GM21825 (cell line): ENCODE data around the gene STOM.

Experiments used
- ATAC-seq: cut with Tn5 transposase; IDR thresholded peaks from one replicate; pipeline ENCODE4 v1.9.1; 2021; ENCODE audit warnings: mild to moderate bottlenecking, moderate library complexity; ENCODE audit not compliant: unreplicated experiment

STOM gene

DNA sequence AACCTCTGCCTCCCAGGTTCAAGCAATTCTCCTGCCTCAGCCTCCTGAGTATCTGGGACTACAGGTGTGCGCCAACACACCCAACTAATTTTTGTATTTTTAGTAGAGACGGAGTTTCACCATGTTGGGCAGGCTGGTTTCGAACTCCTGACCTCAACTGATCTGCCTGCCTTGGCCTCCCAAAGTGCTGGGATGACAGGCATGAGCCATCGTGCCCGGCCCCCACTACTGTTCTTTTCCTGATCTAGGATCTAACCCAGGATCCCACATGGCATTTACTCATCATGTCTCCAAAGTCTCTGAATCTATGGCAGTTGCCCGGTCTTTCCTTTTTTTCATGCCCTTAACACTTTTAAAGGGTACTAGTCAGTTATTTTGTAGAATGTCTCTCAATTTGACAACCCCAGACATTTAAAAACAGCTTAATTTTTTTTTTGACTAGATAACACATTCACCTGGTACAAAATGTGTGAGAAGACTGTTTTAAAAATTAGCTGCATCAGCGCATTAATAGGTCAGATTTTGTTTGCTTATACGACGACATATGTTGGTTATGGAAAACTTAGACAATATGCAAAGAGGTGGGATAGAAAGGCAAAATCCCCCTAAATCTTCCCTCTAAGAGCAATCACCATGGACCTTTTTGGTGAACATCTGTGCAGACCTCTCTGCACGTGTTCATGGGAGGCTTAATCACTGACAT lies 46.5 kb downstream of the STOM start:
- no peak for ATAC-seq

DNA sequence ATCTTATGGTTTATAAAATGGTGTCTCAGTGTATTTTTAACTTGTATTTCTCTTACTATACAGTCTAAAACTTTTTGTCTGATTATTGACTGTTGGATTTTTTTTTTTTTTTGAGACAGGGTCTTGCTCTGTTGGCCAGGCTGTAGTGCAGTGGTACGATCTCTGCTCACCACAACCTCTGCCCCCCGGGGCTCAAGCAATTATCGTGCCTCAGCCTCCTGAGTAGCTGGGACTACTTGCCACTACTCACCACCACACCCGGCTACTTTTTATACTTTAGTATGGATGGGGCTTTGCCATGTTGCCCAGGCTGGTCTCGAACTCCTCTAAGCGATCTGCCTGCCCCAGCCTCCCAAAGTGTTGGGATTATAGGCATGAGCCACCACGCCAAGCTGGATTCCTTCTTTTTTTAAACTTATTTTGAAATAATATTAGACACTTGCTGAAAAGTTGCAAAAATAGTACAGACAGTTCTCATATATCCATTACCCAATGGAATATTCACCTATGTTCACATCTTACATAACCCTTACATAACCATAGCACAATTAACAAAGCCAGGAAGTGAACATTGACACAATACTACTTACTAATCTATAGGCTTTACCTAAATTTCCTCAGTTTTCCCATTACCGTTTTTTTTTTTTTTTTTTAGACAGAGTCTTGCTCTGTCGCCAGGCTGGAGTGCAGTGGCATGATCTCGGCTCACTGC lies 47.2 kb downstream of the STOM start:
- ATAC-seq = no peak

- ATAC-seq = no peak
These were observed 47.9 kb downstream of the STOM start for GRCh38 chr9:121322037-121322736.

DNA sequence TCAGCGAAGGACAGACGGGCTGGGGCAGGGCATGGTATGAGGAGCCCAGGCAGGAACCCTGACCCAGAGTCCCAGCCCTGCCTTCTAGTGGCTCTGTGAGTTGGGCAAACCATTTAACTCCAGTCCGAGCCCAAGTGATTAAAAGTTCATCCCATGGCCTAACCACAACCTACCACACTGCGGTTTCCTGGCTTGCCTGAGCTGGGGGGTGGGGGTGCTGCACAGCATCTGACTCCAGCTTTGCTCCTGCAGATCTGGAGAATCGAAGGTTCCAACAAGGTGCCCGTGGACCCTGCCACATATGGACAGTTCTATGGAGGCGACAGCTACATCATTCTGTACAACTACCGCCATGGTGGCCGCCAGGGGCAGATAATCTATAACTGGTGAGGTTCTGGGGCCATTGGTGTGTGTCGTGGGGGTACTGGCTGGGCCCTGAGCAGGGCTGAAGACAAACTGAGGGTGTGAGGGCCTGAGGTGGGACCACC lies 49.0 kb downstream of the STOM start:
- ATAC-seq = no peak

DNA sequence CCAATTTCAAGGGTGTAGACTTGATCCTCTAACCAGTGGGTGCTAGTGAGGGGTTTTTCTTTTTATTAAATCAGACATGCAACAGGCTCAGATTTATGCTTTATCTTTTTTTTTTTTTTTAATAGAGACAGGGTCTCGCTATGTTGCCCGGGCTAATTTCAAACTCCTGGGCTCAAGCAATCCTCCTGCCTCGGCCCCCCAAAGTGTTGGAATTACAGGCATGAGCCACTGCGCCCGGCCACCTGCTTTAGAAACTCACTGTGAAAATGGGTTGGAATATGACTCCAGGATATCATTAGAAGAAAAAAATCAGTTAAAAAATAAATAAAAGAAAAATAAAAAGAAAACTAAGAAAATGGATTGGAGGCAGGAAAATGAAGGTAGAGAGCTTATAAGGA lies 50.7 kb downstream of the STOM start:
- ATAC-seq = no peak

DNA sequence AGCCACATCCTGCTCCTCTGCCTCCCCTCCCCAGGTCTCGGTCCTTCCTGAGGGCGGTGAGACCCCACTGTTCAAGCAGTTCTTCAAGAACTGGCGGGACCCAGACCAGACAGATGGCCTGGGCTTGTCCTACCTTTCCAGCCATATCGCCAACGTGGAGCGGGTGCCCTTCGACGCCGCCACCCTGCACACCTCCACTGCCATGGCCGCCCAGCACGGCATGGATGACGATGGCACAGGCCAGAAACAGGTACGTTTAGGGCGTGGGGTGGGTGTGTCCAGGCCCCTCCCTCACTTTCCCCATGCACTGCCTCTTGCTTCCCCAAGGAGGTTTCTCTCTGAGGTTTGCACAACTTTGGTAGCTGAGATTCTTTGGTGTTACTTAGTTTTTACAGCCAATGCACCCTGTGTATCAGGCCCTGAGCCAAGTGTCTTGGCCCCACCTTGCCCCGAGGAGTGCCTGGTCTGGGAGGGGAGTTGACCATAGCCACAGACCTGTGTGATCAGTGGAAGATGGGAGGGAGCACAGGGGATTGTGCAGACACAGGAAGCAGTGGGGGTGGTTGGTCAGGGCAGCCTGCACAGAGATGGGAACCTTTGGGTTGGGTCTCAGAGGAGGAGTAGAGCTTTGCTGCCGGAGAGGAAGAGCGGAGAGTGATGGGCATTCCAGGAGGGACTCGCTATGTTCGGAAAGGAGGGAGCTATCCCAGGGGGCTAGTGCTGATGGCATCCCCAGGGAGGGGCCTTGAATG lies 51.2 kb downstream of the STOM start:
- no peak for ATAC-seq

DNA sequence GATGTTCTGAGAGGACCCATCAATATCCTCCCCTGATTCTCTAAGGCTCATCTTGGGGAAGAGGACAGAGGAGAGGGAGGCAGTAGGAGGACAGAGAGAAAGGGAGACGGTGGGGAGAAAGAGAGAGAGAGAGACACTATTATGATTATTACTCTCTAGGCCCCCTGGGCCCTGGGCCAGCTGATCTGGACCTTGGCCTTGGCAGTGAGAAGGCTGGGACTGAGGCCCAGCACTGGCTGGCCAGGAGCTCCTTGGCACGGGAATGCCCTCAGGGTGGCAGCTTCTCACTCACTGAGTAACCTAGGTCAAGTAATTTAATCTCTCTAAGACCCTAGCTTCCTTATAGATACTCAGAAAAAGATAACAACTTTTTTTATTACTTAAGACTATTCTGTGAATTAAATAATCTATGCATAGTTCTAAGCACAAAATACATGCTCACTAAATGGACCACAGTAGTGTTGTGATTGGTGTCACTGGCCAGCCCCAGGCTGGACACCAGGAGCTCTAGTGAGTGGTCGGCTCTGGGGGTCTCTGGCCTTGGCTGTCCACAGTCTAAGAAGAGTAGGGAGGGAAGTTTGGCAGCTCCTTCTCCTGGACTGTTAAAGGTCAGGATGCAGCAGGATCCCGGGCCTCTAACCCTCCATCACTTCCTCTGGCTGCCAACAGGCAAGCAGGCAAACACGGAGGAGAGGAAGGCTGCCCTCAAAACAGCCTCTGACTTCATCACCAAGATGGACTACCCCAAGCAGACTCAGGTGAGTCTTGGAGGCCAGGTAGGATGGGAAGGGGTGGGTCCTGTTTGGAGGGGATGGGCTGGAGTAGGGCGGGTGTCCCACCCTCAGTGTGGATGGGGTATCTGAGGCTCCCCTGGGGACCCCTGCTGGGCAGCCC lies 52.1 kb downstream of the STOM start:
- ATAC-seq = no peak

- ATAC-seq = no peak
These were observed 53.1 kb downstream of the STOM start for GRCh38 chr9:121316852-121317373.

- no peak for ATAC-seq
These were observed 53.7 kb downstream of the STOM start for GRCh38 chr9:121316378-121316777.

GRCh38 chr9:121313458-121314152 lies 56.4 kb downstream of the STOM start:
- no peak for ATAC-seq

DNA sequence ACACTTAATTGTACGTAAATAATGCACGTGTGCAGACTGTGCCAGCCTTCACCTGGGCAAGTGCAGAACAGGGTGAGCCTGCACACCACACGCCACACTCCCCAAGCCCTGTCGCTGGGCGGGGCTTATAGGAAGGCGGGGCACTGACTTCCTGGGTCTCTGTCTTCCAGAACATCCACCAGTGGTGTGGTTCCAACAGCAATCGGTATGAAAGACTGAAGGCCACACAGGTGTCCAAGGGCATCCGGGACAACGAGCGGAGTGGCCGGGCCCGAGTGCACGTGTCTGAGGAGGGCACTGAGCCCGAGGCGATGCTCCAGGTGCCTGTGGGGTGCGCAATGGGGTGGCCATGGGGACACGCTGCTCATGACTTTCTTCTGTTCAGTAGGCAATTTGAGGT lies 57.9 kb downstream of the STOM start:
- no peak for ATAC-seq

DNA sequence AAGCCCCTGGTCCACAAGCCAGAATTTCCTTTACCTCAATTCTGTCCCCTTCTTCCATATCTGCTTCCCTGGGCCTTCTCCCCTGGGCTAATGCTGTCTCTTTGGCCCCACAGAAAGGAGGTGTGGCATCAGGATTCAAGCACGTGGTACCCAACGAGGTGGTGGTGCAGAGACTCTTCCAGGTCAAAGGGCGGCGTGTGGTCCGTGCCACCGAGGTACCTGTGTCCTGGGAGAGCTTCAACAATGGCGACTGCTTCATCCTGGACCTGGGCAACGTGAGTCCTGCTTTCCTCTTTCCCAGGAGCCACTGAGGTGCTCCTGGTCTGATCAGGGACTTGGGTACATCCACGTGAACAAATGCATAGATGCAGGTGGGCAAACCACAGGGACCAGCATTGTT lies 59.5 kb downstream of the STOM start:
- ATAC-seq = no peak

- no peak for ATAC-seq
These were observed 60.1 kb downstream of the STOM start for GRCh38 chr9:121309833-121310425.

- no peak for ATAC-seq
These were observed 60.9 kb downstream of the STOM start for GRCh38 chr9:121309171-121309570.

DNA sequence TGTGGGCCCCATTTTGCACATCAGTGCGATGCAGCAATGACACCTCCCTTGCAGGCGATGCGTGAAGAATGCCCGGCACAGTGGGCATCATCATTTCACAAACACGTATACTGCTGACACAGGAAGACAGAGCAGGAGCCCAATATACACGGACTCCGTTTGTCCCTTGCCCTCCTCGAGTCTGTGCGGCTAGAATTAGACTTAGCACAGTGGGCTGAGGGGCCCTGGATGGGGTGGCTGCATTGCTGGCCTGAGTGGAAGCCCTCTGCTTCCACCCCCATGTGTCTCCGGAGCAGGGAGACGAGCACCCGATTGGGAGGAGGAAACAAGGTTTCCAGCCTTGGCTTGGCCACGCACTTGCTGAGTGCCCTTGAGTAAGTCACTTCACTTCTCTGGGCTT lies 61.3 kb downstream of the STOM start:
- ATAC-seq = no peak

DNA sequence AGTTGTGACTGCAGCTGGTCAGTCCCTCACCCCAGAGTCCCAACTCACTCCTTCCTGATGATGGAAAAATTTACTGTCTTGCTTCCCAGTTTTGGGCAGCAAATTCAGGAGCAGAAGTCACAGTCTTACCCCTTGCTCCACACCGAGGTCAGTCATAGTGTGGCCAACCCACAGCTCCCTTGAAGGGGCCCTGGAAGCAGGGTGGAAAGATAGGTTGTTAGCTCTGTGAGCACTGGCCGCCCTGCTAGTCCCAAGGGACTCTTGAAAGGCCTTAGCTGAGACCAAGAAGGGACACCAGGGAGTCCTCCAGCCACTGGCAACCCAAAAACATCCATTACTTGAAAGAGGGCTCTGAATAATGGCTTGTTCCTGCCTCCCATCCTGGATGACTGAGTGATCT lies 62.1 kb downstream of the STOM start:
- no peak for ATAC-seq

GRCh38 chr9:121305269-121305994 lies 64.6 kb downstream of the STOM start:
- ATAC-seq = no peak

- ATAC-seq = no peak
These were observed 65.3 kb downstream of the STOM start for GRCh38 chr9:121304707-121305106.
